HEK293 (cell line): ENCODE measurements around the gene SYNC.
A peak's percentile ranks its signal among the peaks of the same experiment; 100 is the strongest.

ENCODE experiments used
- CTCF ChIA-PET: fragments of 350-600 bp; formaldehyde crosslinking; extraction: SDS; loops from one replicate; lab custom pipeline; 2021; ENCODE audit warnings: antibody characterized with exemption; lab: Yijun Ruan, JAX
- POLR2A ChIA-PET: fragments of 300-600 bp; formaldehyde crosslinking; extraction: SDS; loops from one replicate; lab custom pipeline; 2020; ENCODE audit warnings: antibody characterized with exemption, inconsistent platforms; lab: Yijun Ruan, JAX
- H3K27ac ChIP-seq: fragments of 200-500 bp; sonication (Bioruptor generic); 2 replicates; pipeline ENCODE4 v1.5.1; 2014; ENCODE audit warnings: low read depth, low read length, control low read depth, inconsistent platforms; ENCODE audit errors: extremely low read depth
- H3K36me3 ChIP-seq, 2 experiments: fragments of 200-500 bp in 1 of 2; sonication (Bioruptor generic) in 1 of 2; 1 replicate in 1 of 2; 2 replicates in 1 of 2; pipeline ENCODE4 v1.5.1; 2014 to 2017; ENCODE audit warnings: inconsistent platforms in 2 of 2, low read length in 2 of 2; ENCODE audit not compliant: control insufficient read depth in 2 of 2, insufficient read depth in 1 of 2
- H3K4me1 ChIP-seq: fragments of 200-500 bp; sonication (Bioruptor generic); 2 replicates; pipeline ENCODE4 v1.5.1; 2014; ENCODE audit warnings: mild to moderate bottlenecking, low read length, inconsistent platforms; ENCODE audit not compliant: control insufficient read depth, insufficient read depth
- H3K4me3 ChIP-seq: 2 replicates; pipeline ENCODE4 v1.5.1; 2011; ENCODE audit warnings: low read depth, mild to moderate bottlenecking, control low read depth, low read length, moderate library complexity
- H3K9me3 ChIP-seq: fragments of 200-500 bp; sonication (Bioruptor generic); 2 replicates; pipeline ENCODE4 v1.5.1; 2014; ENCODE audit warnings: low read depth, low read length, inconsistent platforms; ENCODE audit not compliant: control insufficient read depth, insufficient read depth
- GLIS2 ChIP-seq: fragments of 450-650 bp; formaldehyde crosslinking; IDR thresholded peaks from 2 replicates; pipeline ENCODE4 v1.5.1; 2016; ENCODE audit warnings: missing biosample characterization, missing genetic modification characterization
- HOXD13 ChIP-seq: sonication (generic); formaldehyde crosslinking; IDR thresholded peaks from 2 replicates; pipeline ENCODE4 v1.8.0; 2022; ENCODE audit warnings: missing genetic modification reagents, borderline replicate concordance
- IKZF3 ChIP-seq: fragments of 450-650 bp; IDR thresholded peaks from 2 replicates; pipeline ENCODE4 v1.5.0; 2018; ENCODE audit warnings: missing biosample characterization, mild to moderate bottlenecking, missing genetic modification characterization, moderate library complexity
- KLF17 ChIP-seq: fragments of 450-650 bp; formaldehyde crosslinking; IDR thresholded peaks from 2 replicates; pipeline ENCODE4 v1.5.1; 2016; ENCODE audit warnings: missing biosample characterization, missing genetic modification characterization
- KLF7 ChIP-seq: fragments of 450-650 bp; formaldehyde crosslinking; IDR thresholded peaks from 2 replicates; pipeline ENCODE4 v1.5.1; 2016; ENCODE audit warnings: missing biosample characterization, missing genetic modification characterization, borderline replicate concordance
- KLF8 ChIP-seq: fragments of 450-650 bp; formaldehyde crosslinking; IDR thresholded peaks from 2 replicates; pipeline ENCODE4 v1.5.1; 2016; ENCODE audit warnings: missing biosample characterization, missing genetic modification characterization
- PRDM1 ChIP-seq: fragments of 450-650 bp; formaldehyde crosslinking; IDR thresholded peaks from 2 replicates; pipeline ENCODE4; 2016; ENCODE audit warnings: missing biosample characterization, missing genetic modification characterization
- RBAK ChIP-seq: fragments of 450-650 bp; formaldehyde crosslinking; IDR thresholded peaks from 2 replicates; pipeline ENCODE4 v1.5.1; 2016; ENCODE audit warnings: missing biosample characterization, missing genetic modification characterization
- SALL2 ChIP-seq: fragments of 450-650 bp; formaldehyde crosslinking; IDR thresholded peaks from 2 replicates; pipeline ENCODE4 v1.5.0; 2017; ENCODE audit warnings: missing biosample characterization, mild to moderate bottlenecking, missing genetic modification characterization, borderline replicate concordance
- SP3 ChIP-seq: fragments of 450-650 bp; formaldehyde crosslinking; IDR thresholded peaks from 2 replicates; pipeline ENCODE4 v1.5.1; 2016; ENCODE audit warnings: missing biosample characterization, missing genetic modification characterization
- SP7 ChIP-seq: fragments of 450-650 bp; formaldehyde crosslinking; IDR thresholded peaks from 2 replicates; pipeline ENCODE4 v1.5.1; 2016; ENCODE audit warnings: missing biosample characterization, missing genetic modification characterization
- TCF7L2 ChIP-seq: IDR thresholded peaks from 2 replicates; pipeline ENCODE4 v1.6.1; 2011; ENCODE audit warnings: low read depth, mild to moderate bottlenecking, inconsistent platforms, low read length, moderate library complexity, borderline replicate concordance
- ZBTB17 ChIP-seq: fragments of 450-650 bp; formaldehyde crosslinking; IDR thresholded peaks from 2 replicates; pipeline ENCODE4 v1.5.1; 2016; ENCODE audit warnings: missing biosample characterization, missing genetic modification characterization
- ZBTB20 ChIP-seq: fragments of 450-650 bp; formaldehyde crosslinking; IDR thresholded peaks from 2 replicates; pipeline ENCODE4 v1.5.1; 2016; ENCODE audit warnings: missing biosample characterization, missing genetic modification characterization
- ZBTB44 ChIP-seq: fragments of 450-650 bp; IDR thresholded peaks from 2 replicates; pipeline ENCODE4 v1.5.1; 2018; ENCODE audit warnings: missing biosample characterization, mild to moderate bottlenecking, missing genetic modification characterization
- ZNF133 ChIP-seq: fragments of 450-650 bp; formaldehyde crosslinking; IDR thresholded peaks from 2 replicates; pipeline ENCODE4 v1.5.1; 2016; ENCODE audit warnings: missing biosample characterization, missing genetic modification characterization
- ZNF146 ChIP-seq: fragments of 450-650 bp; formaldehyde crosslinking; IDR thresholded peaks from 2 replicates; pipeline ENCODE4 v1.5.1; 2016; ENCODE audit warnings: missing biosample characterization, missing genetic modification characterization
- ZNF2 ChIP-seq: fragments of 450-650 bp; formaldehyde crosslinking; IDR thresholded peaks from 2 replicates; pipeline ENCODE4 v1.5.1; 2016; ENCODE audit warnings: missing biosample characterization, missing genetic modification characterization
- ZNF214 ChIP-seq: fragments of 450-650 bp; formaldehyde crosslinking; IDR thresholded peaks from 2 replicates; pipeline ENCODE4 v1.5.1; 2017; ENCODE audit warnings: missing biosample characterization, mild to moderate bottlenecking, missing genetic modification characterization, borderline replicate concordance
- ZNF23 ChIP-seq: fragments of 450-650 bp; formaldehyde crosslinking; IDR thresholded peaks from 2 replicates; pipeline ENCODE4 v1.5.1; 2016; ENCODE audit warnings: missing biosample characterization, missing genetic modification characterization, borderline replicate concordance
- ZNF24 ChIP-seq: fragments of 450-650 bp; formaldehyde crosslinking; IDR thresholded peaks from 2 replicates; pipeline ENCODE4 v1.5.1; 2016; ENCODE audit warnings: missing biosample characterization, missing genetic modification characterization
- ZNF335 ChIP-seq: fragments of 450-650 bp; formaldehyde crosslinking; conservative IDR thresholded peaks from 2 replicates; pipeline ENCODE4 v1.5.1; 2016; ENCODE audit warnings: missing biosample characterization, missing genetic modification characterization
- ZNF423 ChIP-seq: fragments of 450-650 bp; formaldehyde crosslinking; IDR thresholded peaks from 2 replicates; pipeline ENCODE4 v1.5.1; 2016; ENCODE audit warnings: missing biosample characterization, missing genetic modification characterization
- ZNF48 ChIP-seq: fragments of 450-650 bp; formaldehyde crosslinking; IDR thresholded peaks from 2 replicates; pipeline ENCODE4 v1.5.1; 2016; ENCODE audit warnings: missing biosample characterization, missing genetic modification characterization
- ZNF530 ChIP-seq: fragments of 450-650 bp; formaldehyde crosslinking; IDR thresholded peaks from 2 replicates; pipeline ENCODE4 v1.5.1; 2016; ENCODE audit warnings: low read depth, missing biosample characterization, missing genetic modification characterization
- ZNF600 ChIP-seq: fragments of 450-650 bp; formaldehyde crosslinking; IDR thresholded peaks from 2 replicates; pipeline ENCODE4 v1.5.1; 2016; ENCODE audit warnings: missing biosample characterization, missing genetic modification characterization
- ZNF629 ChIP-seq: fragments of 450-650 bp; formaldehyde crosslinking; IDR thresholded peaks from 2 replicates; pipeline ENCODE4 v1.5.1; 2017; ENCODE audit warnings: missing biosample characterization, missing genetic modification characterization
- ZNF76 ChIP-seq: fragments of 450-650 bp; formaldehyde crosslinking; IDR thresholded peaks from 2 replicates; pipeline ENCODE4; 2016; ENCODE audit warnings: low read depth, missing biosample characterization, missing genetic modification characterization, borderline replicate concordance
- ZNF776 ChIP-seq: fragments of 450-650 bp; formaldehyde crosslinking; IDR thresholded peaks from 2 replicates; pipeline ENCODE4 v1.5.0; 2017; ENCODE audit warnings: missing biosample characterization, missing genetic modification characterization, borderline replicate concordance
- ZNF785 ChIP-seq: fragments of 450-650 bp; formaldehyde crosslinking; IDR thresholded peaks from 2 replicates; pipeline ENCODE4 v1.5.1; 2016; ENCODE audit warnings: missing biosample characterization, missing genetic modification characterization
- ZSCAN30 ChIP-seq: fragments of 450-650 bp; IDR thresholded peaks from 2 replicates; pipeline ENCODE4 v1.5.1; 2018; ENCODE audit warnings: missing biosample characterization, mild to moderate bottlenecking, missing genetic modification characterization, moderate library complexity
- ZXDB ChIP-seq: fragments of 450-650 bp; formaldehyde crosslinking; IDR thresholded peaks from 2 replicates; pipeline ENCODE4 v1.5.1; 2016; ENCODE audit warnings: missing biosample characterization, missing genetic modification characterization
- TF ChIP-seq, protein P1 (sequence below): fragments of 450-650 bp; formaldehyde crosslinking; IDR thresholded peaks from 2 replicates; pipeline ENCODE4 v1.5.1; 2016; ENCODE audit warnings: missing biosample characterization, missing genetic modification characterization
- TF ChIP-seq, protein P2 (sequence below): fragments of 450-650 bp; formaldehyde crosslinking; IDR thresholded peaks from 2 replicates; pipeline ENCODE4 v1.5.1; 2016; ENCODE audit warnings: missing biosample characterization, missing genetic modification characterization

Gene SYNC

GRCh38 chr1:32650752-32651460 lies 51.7 kb downstream of the SYNC start, which contains the start of gene RBBP4 (continued):
- TF ChIP-seq ZNF48 (tag by site-specific recombination) (no peak), ZNF24 (tag by site-specific recombination) (no peak), TCF7L2 (no peak), RBAK (tag by site-specific recombination) (no peak), ZNF214 (tag by site-specific recombination) (no peak), ZSCAN30 (peak; percentile 30), PRDM1 (tag by site-specific recombination) (no peak), ZNF133 (tag by site-specific recombination) (no peak), GLIS2 (tag by site-specific recombination) (peak; percentile 100), HOXD13 (peak; percentile 76; the same call in 1 of the 2 replicates), ZNF530 (tag by site-specific recombination) (no peak)
- TF ChIP-seq, protein P1, sequence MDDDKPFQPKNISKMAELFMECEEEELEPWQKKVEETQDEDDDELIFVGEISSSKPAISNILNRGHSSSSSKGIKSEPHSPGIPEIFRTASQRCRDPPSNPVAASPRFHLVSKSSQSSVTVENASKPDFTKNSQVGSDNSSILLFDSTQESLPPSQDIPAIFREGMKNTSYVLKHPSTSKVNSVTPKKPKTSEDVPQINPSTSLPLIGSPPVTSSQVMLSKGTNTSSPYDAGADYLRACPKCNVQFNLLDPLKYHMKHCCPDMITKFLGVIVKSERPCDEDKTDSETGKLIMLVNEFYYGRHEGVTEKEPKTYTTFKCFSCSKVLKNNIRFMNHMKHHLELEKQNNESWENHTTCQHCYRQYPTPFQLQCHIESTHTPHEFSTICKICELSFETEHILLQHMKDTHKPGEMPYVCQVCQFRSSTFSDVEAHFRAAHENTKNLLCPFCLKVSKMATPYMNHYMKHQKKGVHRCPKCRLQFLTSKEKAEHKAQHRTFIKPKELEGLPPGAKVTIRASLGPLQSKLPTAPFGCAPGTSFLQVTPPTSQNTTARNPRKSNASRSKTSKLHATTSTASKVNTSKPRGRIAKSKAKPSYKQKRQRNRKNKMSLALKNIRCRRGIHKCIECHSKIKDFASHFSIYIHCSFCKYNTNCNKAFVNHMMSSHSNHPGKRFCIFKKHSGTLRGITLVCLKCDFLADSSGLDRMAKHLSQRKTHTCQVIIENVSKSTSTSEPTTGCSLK (tag by site-specific recombination), result no peak

GRCh38 chr1:32650248-32650751 lies 52.3 kb downstream of the SYNC start, which contains the start of gene ZBTB8OS:
Gene ZBTB8OS, minus strand, starts transcription at chr1:32650550. Its CDS starts 21 bp downstream, at chr1:32650529.
- H3K36me3 ChIP-seq, result peaks cover 20 to 45% of the 10 kb centered on the region in 2 experiments; a peak in 2 of 3 replicates
- H3K27ac ChIP-seq, result peak within 1 kb of the TSS; percentile 86
- ChIA-PET POLR2A (interaction anchor here (0.6 to 2.1 kb wide), 18 partner anchors 9 to 1543 kb away, joined by 3 to 9 read pairs (median 4); partner anchors contain the start of genes BSDC1, MARCKSL1 and SYNC), CTCF (interaction anchor here (0.6 to 1.2 kb wide), 4 partner anchors 20 to 580 kb away, joined by 3 to 4 read pairs (median 3); no protein-coding TSS in a partner anchor)
- peak within 1 kb of the TSS; percentile 94 for H3K4me3 ChIP-seq
- H3K9me3 ChIP-seq, result no peaks in the 10 kb centered on the region
- H3K4me1 ChIP-seq, result no peaks in the 10 kb centered on the region
- no peak for TF ChIP-seq ZNF23 (tag by site-specific recombination)
- TF ChIP-seq KLF8, result peak; percentile 18
- TF ChIP-seq ZNF785, result no peak
- peak; percentile 31; the same call in 1 of the 2 replicates for TF ChIP-seq ZBTB20 (tag by site-specific recombination)
- TF ChIP-seq ZBTB17, result peak; percentile 94
- peak; percentile 76 for TF ChIP-seq SP3 (tag by site-specific recombination)
- no peak for TF ChIP-seq ZNF146
- TF ChIP-seq ZNF776 (tag by site-specific recombination), result no peak
- no peak for TF ChIP-seq SALL2
- TF ChIP-seq ZBTB44, result no peak
- TF ChIP-seq, protein P2, sequence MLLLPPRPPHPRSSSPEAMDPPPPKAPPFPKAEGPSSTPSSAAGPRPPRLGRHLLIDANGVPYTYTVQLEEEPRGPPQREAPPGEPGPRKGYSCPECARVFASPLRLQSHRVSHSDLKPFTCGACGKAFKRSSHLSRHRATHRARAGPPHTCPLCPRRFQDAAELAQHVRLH, result 0 out of 2 replicates have a peak, but pooled peaks have one; percentile 47
- peak; percentile 66 for TF ChIP-seq IKZF3 (tag by site-specific recombination)
- TF ChIP-seq ZNF600 (tag by site-specific recombination), result peak; percentile 99
- TF ChIP-seq KLF17 (tag by site-specific recombination), result no peak
- peak; percentile 36 for TF ChIP-seq ZNF629 (tag by site-specific recombination)
- peak; percentile 73; the same call in 1 of the 2 replicates for TF ChIP-seq ZXDB
- peak; percentile 94 for TF ChIP-seq ZNF335
- peak; percentile 80 for TF ChIP-seq ZNF76 (tag by site-specific recombination)
- TF ChIP-seq SP7 (tag by site-specific recombination), result peak; percentile 8; the same call in 1 of the 2 replicates
- peak; percentile 13; the same call in 1 of the 2 replicates for TF ChIP-seq ZNF2 (tag by site-specific recombination)
- no peak for TF ChIP-seq KLF7
- 0 out of 2 replicates have a peak, but pooled peaks have one; percentile 19 for TF ChIP-seq ZNF423 (tag by site-specific recombination)
